Fibroblast of skin of abdomen (primary cell): ENCODE data around the gene SORCS3. TPM values are rescaled to one million over a fixed set of nuclear protein-coding genes. Genes with fewer than 3 reads are reported as not detected.
A peak's percentile ranks its signal among the peaks of the same experiment; 100 is the strongest.

Source experiments
- DNase-seq: peaks from one replicate; pipeline ENCODE4 v3.0.0-alpha.2; 2013
- polyA plus RNA-seq, 2 experiments: library from polyadenylated mRNA; unstranded; fragments of 120-200 nt; gene quantifications; one replicate each; pipeline ENCODE4 v1.2.1, GENCODE V29; 2013; ENCODE audit not compliant: insufficient read length in 2 of 2

The SORCS3 gene
- polyA plus RNA-seq (2013, experiment 1 of 2; ENCODE audit: insufficient read length), result not detected
- polyA plus RNA-seq (2013, experiment 2 of 2; ENCODE audit: insufficient read length), result 0.04 TPM

DNA sequence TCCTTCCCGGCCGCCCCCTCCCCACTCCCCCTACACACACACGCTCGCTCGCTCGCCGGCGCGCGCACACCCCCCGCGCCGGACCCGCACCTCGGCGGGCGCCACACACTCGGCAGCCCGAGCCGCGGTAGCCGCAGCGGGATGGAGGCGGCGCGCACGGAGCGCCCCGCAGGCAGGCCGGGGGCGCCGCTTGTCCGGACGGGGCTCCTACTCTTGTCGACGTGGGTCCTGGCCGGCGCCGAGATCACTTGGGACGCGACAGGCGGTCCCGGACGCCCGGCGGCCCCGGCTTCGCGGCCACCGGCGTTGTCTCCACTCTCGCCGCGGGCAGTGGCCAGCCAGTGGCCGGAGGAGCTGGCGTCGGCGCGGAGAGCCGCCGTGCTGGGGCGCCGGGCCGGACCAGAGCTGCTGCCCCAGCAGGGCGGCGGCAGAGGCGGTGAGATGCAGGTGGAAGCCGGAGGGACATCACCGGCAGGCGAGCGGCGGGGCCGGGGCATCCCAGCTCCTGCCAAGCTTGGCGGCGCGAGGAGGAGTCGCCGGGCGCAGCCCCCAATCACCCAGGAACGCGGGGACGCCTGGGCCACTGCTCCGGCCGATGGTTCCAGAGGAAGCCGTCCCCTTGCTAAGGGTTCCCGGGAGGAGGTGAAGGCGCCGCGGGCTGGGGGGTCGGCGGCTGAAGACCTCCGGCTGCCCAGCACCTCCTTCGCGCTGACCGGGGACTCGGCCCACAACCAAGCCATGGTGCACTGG is at the start of gene SORCS3:
SORCS3 (plus strand) TSS at position 104 of the 750 bp plus-strand sequence.
- no peak for DNase-seq

DNA sequence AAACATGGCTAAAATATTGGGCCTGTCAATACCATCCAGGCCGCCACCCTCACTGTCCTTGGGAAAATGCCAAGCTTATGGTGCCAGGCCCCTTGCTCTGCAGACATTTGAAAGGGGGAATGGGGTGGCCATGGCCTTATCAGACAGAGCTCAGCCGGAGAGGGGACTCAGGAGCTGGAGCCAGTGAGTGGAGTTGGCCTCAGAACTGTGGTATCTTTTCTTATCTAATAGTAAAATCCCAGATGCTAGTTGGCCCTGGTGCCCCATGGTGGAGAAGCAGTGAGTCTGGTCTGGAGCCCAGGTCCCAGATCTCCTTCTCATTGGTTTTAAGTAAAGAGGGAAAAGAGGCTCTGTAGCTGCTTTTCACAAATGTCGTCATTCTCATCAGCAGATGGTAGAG is 49.6 kb upstream of the SORCS3 start:
- DNase-seq, result no peak

DNA sequence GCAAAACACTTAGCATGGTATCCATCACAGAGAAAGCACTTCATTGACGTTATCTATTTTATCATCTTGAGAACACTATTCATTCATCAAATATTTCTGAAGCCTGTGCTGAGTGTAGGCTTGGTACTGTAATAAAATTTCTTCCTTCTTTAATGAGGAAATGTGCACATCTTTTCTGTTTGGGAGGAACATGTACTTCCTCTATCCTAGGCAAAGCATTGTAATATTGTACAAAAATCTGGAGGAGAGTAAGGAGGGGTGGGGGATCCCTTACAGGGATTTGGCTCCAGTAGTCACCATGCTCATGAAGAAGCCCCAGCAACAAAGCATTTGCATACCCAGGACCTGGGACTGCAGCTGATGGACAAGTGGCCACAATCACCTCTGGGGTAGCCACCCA is 39.9 kb upstream of the SORCS3 start:
- DNase-seq, result no peak

DNA sequence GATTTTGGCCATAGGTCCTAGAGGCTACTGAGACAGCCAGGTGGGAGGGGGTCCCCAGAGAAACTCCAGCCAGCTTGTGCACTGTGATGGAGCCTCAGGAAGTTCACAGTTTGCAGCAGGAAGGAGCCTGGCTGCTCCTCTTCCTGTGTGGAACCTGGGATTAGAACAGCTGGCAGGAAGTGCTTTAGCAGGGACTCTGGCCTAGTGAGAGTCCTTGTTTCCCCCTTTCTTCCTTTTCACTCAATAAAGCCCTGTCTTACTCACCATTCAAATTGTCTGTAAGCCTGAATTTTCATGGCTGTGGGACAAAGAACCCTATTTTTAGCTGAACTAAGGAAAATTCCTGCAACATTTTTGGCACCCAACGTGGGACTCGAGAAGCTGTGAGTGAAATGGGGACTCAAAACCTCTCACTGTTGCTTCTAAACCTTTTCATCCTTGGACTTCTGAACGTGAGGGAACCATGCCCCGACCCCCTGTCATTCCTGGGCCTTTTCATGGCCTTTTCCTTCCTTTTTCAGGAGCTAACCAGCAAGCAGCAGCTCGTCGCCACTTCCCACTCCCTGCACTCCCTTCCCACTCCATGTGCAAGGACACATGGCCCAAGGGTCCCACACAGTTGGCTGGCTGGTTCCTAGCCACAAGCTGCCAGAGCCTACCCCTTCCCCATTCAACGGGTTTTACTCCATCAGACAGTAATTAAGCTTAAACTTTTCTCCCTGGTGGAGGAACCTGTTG is 32.8 kb upstream of the SORCS3 start:
- DNase-seq, result no peak

DNA sequence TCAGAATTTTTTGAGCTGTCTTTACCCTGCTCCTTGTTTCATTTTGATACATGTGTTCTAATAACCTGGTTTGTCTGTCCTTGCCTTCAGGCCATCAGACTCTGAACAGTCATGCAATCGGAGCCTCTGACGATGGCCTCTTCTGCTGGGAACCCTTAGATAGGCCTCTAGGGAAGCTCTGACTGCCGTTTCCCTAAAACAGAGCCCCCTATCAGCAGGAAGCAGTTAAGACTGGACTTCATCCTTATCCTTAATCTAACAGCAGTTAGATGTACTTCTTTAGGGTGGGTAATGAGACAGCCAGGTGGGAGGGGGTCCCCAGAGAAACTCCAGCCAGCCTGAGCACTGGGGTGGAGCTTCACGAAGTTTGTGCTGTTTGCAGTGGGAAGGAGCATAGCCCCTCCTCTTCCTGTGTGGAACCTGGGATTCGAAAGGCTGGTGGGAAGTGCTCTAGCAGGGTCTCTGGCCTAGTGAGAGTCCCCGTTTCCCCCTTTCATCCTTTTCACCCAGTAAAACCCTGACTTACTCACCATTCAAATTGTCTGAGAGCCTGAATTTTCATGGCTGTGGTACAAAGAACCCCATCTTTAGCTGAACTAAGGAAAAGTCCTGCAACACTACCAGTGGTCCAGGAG is 28.4 kb upstream of the SORCS3 start:
- DNase-seq, result no peak

DNA sequence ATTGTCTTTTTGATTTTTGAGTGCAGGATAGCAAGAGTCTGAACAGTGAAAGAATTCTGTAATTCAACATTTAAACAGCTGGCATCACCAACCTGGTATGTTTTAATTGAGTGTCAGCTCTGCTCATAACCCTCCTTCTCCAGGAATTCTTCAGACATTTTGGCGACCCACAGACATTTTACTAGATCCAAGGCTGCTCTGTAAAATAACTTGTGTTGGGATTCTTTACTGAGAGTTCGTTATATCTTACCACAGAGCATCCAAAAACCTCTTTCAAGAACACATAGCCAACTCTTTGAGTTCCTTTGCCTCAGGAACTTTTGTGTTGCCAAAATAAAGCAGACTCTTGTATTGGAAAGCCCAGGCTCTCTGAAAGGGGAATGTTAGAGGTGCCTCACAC is 27.7 kb upstream of the SORCS3 start:
- no peak for DNase-seq

DNA sequence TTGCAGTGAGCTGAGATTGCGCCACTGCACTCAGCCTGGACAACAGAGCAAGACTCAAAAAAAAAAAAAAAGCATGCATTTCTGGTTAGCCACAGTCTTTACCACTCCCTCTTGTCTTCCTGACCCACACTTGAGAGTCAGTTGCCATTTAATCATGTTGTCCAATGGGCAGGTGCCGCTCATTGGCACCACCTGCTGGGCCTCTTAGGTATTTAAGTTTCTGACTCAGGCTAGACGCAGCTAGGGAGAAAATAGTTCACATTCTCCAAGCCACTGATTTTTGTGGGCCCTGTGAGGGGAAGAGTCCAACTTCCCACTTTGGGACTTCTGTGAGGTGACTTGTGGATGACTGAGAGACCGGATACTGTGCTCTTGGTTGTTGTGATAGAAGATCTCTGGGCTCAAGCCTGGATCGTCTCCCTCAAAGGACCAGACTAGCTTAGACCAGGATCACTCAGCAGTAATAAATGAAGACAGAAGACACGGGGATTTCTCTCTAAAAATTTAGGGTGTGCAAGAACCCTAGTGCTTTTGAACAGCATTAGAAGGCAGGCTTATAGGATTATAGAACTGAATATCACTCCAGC is 26.8 kb upstream of the SORCS3 start:
- DNase-seq, result peak; percentile 12

DNA sequence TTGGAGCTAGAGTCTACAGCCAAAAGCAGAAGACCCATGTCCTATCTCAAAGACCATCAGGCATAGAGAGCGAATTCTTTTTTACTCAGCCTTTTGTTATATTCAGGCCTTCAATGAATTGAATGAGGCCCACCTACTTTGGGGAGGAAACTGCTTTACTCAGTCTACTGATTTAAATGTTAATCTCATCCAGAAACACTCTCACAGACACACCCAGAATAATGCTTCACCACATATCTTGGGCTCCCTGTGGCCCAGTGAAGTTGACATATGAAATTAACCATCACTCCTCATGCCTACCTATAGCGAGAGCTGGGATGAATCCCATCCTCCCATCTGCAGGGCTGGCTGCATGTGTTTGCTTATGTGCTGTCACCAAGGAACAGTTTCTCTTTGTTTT is 26.0 kb upstream of the SORCS3 start:
- DNase-seq, result no peak

DNA sequence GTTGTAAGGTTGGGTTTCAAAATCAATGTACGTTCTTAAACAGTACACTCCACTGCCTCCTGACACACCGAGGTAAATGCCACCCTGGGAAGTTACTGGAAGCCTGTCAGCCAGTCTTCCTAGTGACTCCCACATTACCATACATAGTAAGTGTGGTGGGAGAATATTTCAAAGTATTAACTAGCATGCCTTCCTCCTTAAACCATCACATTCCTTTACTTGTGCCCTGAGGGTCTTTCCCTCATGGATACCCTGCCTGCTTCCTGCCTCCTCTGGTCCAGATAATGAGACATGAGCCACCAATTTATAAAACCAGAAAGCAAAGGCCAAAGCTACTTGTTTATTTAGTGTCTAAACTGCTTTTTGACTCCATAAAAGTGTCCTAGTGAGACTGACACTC is 23.3 kb upstream of the SORCS3 start:
- DNase-seq, result no peak

DNA sequence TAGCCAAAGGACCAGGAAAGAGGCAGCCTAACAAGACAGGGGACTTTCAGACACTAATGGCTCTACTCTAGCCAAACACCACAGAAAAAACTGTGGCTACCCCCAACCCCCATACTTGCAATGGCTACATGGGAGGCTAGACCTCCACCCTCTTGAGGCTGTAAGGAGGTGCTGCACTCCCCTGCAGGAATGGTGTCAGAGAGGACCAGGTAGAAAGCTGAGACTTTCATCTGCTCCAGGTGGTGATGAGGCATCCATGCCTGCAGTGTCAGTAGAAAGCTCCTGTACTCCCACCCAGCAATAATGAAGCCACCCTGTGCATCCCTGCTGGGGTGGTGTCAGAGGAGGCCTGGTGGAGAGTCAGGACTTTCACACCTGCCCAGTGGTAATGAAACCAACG is 18.9 kb upstream of the SORCS3 start:
- DNase-seq, result no peak

DNA sequence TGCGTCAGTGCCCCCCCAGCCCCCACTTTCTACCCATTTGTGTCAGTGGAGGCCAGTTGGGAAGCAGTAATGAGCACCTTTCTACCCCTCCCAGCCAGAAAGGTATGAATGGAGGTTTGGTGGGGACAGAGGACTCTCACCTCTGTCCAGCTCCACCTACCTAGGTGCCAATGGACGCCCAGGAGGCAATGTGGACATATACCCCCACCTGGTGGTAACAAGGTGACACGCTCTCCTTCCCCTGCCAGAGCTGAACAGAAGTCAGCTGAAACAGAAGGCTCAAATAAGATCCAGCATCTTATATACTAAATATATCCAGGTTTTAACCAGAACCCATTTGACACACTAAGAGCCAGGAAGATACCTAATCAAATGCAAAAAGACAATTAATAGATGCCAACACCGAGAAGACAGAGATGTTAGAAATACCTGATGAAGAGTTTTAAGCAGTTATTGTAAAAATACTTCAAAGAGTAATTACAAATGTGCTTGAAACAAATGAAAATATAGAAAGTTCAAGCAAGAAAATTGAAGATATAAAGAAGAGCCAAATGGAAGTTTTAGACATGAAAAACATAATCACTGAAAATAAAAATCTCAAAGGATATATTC is 18.4 kb upstream of the SORCS3 start:
- peak; percentile 16 for DNase-seq

DNA sequence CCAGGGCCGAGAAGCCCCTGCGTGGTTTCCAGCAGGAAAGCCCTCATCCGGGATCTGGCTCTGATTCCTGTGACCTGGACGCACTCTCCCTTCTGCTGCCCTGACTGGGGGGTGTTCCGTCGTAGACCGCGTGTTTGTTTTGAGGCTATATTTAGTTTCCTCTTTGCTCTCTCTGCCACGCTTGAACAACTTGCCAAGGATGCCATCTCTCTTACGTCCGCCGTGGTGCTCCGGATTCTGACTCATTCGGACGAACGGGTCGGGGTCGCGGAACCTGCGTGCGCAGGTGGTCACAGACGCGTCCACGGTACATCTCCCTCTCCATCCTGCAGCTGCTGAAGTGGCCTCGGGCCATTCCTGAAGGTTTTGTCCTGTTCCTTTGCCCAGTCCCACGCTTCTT is 10.4 kb upstream of the SORCS3 start:
- no peak for DNase-seq

DNA sequence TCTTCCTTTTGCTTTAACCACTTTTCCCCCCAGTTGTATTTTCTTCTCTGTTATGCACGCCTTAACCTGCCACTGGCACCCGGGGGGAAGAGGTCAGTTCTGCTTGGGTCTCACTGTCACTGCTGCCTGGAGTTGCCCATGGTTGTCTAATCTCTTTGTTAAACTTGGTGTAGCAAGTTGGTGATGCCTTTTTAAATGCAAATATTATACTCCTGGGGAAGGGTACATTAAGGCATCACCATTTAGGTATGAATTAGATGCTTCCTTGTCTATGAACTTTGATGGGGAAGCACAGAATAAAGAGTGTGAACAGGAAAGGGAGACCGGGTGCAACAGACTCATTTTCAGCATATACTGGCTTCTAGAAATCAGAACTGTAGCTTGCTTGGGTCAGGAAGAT is 9.1 kb upstream of the SORCS3 start:
- no peak for DNase-seq

DNA sequence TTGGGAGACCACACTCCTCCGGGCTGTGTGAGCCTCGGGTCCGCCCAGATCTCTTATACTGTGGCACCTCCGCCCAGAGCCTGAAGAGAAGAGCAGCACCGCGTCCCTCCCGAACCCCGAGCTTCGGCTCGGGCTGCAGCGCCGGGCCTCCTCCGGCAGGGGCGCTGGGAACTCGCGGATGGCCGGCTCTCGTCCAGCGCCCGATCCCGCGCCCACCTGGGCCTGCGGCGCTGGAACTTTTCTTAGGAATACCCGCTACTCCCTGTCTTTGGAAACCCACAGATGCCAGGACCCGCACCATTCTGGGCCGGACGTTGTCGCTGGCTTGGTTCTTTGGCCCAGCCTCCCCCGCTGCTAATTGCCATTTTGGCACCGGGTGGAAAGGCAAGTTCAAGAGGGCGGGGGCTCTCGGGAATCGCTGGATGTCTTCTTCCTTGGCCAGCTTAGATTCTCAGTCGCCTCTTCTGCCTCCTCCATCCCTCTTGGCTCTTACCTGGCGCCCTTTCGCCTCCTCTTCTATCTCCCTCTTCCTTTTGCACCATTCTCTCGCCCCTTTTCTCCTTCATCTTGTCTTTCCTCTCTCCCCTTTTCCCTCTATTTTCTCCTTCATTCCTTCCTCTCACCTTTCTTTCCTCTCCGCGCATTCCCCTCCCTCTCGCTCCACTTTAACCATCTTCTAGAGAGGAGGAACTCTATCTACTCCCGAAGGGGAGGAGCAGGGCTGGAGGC is 2.1 kb upstream of the SORCS3 start:
- no peak for DNase-seq

DNA sequence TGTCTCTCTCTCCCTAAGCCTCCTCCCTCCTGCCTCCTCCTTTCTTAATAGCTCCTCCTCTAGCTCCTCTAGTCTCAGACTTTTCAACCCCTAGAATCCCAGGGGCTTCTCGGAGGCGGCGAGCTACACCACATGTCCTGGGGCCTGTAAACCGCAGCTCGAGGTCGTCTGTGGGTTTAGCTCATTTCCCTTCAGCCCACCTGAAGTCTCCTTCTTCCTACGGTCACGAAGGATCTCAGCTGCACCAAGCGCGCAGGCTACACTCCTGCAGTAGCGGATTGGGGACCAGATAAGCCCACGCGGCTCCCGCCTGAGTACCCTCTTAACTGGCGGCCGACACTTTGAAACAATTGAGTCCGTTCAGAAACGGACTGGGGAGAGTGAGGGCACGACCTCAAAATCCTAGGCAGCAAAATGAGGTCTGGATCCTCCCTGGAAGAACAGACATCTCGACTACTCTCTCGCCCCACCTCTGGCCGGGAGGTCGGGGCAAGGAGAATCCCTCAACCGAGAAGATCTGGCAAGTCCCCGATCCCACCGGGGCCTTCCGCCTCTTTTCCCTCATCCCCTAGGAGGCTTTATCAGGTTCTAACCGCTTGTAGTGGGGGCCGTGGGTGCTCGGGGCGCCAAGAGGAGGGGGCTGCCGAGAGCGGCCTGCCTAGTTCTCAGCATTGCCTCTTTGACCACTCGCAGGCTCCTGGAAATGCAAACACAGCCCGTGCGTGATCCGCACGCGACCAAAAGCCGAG is 1.3 kb upstream of the SORCS3 start:
- no peak for DNase-seq

DNA sequence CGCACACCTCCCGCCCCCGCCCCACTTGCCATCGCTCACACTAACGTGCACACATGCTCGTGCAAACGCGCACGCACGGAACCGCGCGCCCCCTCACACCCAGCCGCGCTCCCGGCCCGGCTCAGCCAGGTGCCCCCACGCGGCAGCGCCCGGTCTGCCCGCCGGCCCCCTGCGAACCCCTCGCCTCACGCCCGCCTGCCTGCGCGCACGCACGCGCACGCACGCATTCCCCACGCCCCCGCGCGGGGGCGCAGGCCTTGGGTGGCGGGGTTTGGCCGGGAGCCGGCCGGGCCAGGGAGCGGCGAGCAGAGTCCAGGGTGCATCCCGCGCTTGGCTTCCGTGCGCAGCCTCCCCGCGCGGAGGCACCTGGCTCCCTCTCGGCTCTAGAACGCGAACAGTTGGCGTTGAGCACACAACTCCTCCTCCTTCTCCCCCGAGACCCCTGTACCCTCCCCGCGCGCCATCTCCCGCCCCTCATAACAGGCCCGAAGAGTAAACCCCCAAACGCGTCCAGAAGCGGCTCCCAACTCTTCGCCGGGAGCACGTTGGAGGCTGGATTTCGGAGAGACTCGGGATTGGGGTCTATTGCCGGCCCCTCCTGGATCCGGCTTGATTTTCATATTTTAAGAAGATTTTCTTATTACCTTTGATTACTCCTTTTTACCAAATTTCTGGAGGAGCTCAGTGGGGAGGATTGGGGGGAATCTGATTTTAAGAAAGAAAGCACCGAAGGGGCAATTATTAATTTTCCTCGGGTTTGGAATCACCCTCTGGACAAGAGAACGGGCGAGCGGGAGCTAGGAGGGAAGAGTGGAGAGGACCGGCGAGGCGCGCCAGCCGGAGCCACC is 527 bp upstream of the SORCS3 start:
- no peak for DNase-seq

DNA sequence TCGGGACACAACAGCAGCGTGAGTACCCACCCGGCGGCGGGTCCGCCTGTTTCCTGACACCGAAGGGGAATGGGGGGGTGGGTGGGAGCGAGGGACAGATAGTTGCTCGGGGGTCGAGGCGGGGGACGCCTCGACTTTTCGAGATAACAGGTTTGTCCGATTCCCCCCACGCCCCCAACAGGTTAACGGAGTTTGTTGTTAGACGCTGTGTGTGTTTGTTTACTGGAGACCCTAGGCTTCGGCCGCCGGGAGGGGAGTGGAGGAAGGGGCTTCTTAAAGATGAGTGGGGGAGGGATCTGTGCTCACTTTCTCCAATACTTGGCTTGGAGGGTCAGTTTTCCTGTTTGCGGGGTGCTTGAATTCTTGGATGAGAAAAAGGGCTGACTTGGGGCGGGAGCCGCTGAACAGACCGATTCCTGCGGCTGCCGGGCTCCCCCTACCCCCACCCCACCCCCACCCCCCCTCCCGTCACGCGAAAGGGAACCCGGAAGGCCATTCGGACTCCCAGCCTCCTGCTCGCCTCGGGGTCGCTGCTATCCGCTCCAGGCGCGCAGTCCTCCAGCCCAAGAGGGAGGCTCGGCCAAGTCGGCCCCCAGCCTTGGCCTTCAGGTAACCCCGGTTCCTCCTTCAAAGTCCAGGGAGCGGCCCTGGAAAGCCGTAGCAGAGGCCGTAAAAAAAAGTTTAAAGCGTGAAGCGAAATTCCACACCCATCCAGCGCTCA is 1.0 kb downstream of the SORCS3 start:
- DNase-seq, result no peak

DNA sequence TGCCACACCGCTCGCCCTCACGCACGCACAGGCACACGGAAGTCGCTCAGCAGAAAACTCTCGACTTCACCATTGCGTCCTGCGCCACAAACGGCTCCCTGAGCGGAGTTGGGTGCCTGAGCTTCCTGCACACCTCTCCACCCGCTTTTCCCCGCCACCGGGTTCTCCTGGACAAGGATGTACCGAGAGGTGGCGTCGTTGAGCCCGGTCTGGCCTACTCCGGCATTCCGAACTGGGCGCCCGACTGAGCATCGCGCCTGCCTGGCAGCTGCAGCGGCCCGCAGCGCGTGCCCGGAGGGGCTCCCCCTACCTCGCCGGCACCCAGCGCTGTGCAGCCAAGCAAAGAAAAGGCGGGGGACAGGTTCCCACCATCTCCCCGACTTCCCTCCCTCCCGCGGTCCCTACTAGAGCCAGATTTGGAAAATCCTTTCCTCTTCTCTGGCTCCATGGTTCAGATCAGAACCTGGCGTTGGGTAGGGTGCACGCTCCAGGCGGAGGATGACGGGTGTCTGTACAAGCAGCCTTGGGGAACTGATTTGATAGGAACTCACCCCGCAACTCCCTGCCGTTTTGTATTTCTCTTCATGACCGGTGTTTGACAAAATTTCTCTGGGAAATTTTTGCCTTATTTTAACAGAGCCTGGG is 1.7 kb downstream of the SORCS3 start:
- peak; percentile 35 for DNase-seq

DNA sequence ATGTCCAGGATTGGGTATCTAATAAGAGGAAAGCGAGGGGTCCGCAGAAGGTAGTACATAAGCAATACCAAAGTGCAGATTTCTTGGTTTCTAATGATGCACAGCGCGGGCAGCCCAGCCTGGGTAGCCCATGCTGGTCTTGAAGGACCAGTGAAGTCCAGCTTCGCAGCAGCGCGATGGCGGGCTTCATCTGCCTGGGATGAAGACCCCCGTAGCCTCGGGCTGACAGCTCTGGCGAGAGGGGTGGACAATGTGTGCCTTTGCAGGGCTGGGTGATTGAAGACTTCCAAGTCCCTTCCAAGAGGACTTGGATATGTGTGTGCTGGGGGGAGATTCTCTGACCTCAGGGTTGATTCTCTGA is 2.2 kb downstream of the SORCS3 start:
- DNase-seq, result no peak
